ENCODE measurements around the gene FANCI.

DNA sequence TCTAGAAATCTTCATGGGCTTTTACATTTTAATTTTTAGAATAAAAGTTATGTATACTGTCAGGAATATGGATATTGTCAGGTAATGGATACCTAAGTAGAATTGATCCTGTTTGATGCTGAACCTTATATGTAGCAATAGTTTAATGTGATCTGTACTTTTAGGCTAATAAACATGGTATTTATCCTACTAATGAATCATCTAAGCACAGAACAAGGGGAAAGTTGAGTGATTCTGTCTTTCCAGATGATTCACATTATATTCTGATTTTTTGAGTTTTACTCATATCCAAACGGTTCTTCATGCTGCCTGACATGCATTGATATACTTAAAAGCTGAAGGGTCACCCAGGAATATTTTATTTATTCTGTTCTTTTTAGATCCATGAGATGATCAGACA lies 34.5 kb downstream of the FANCI start:
- no peak for TF ChIP-seq CTCF (IDR thresholded peaks at IDR 0.05 in 4 of 5, conservative IDR thresholded peaks at IDR 0.05 in 1 of 5)
- no peak for TF ChIP-seq POLR2A (IDR thresholded peaks at IDR 0.05)

Data from gastrocnemius medialis (tissue), 4 donors.